Measurements from ENCODE around the gene MAGED4. TPM values are rescaled to one million over a fixed set of nuclear protein-coding genes. Genes with fewer than 3 reads are reported as not detected.
"Not testable (repeated sequence)": the region's sequence is repeated elsewhere in the genome, so short reads cannot be mapped to it uniquely, and the experiment has no call there.

MAGED4 gene
- total RNA-seq (1 to 10 TPM in 5 of 7 donors, under 1 TPM in 1, not detected in 1; 0.84 to 4.5 (median 2.3) TPM), polyA plus RNA-seq (1 to 10 TPM in 2 of 3 donors, under 1 TPM in 1; 0.61 to 1.9 (median 1.6) TPM)
- long read RNA-seq, donor 1, partial matches to known transcripts, result 10 of 10 reads
- long read RNA-seq, donor 1, other reads (novel, unspliced or antisense), result 0 of 10 reads
- long read RNA-seq, donor 2, partial matches to known transcripts, result 0 of 2 reads
- long read RNA-seq, donor 2, other reads (novel, unspliced or antisense), result 0 of 2 reads

GRCh38 chrX:52184440-52185077, at the start of gene MAGED4:
MAGED4 (plus strand) TSS chrX:52184888; CDS start chrX:52185923, 1,035 bp downstream.
- WGBS, 5 donors, result no CpG with 5 or more reads among the region's 40 CpGs

GRCh38 chrX:52138830-52139544, 45.7 kb upstream of the MAGED4 start:
- H3K4me1 ChIP-seq, result no peaks in the 10 kb centered on the region
- DNase-seq, result no peak
- TF ChIP-seq POLR2A (IDR thresholded peaks at IDR 0.05), result no peak
- no peak for TF ChIP-seq POLR2AphosphoS5 (IDR thresholded peaks at IDR 0.05)
- TF ChIP-seq CTCF (IDR thresholded peaks at IDR 0.05 in 8 of 11, conservative IDR thresholded peaks at IDR 0.05 in 3 of 11), result no peak
- no peak overlapping the region for H3K4me3 ChIP-seq
- H3K36me3 ChIP-seq, result no peaks in the 10 kb centered on the region
- no peaks in the 10 kb centered on the region for H3K9me3 ChIP-seq
- H3K27ac ChIP-seq, result no peak overlapping the region
- no peaks in the 10 kb centered on the region for H3K27me3 ChIP-seq (replicated peaks in 1 of 7)
- intact Hi-C loops (cut with DNase I; ENCODE audit: low total_unique reads), result no loop called here
- 40 to 100% (median 96%) methylated on average over 1 to 2 of the region's 2 CpGs for WGBS, 5 donors

More at GRCh38 chrX:52184440-52185077, at the start of gene MAGED4:
- H3K36me3 ChIP-seq; intact Hi-C loops (cut with DNase I; ENCODE audit: low total_unique reads); H3K27ac ChIP-seq; H3K9me3 ChIP-seq; H3K27me3 ChIP-seq (replicated peaks in 1 of 7); H3K4me1 ChIP-seq; DNase-seq; H3K4me3 ChIP-seq: not testable (repeated sequence)

- H3K36me3 ChIP-seq, result no peaks in the 10 kb centered on the region
- no peaks in the 10 kb centered on the region for H3K9me3 ChIP-seq
- H3K27ac ChIP-seq, result no peak overlapping the region
- TF ChIP-seq POLR2AphosphoS5 (IDR thresholded peaks at IDR 0.05) (no peak), CTCF (IDR thresholded peaks at IDR 0.05 in 8 of 11, conservative IDR thresholded peaks at IDR 0.05 in 3 of 11) (no peak)
- H3K4me1 ChIP-seq, result no peaks in the 10 kb centered on the region
- DNase-seq, result no peak
- H3K27me3 ChIP-seq (replicated peaks in 1 of 7), result no peaks in the 10 kb centered on the region
- no peak overlapping the region for H3K4me3 ChIP-seq
- intact Hi-C loops (cut with DNase I; ENCODE audit: low total_unique reads), result no loop called here
Measured at GRCh38 chrX:52139545-52139895, 45.2 kb upstream of the MAGED4 start.

GRCh38 chrX:52140020-52140419, 44.7 kb upstream of the MAGED4 start:
- intact Hi-C loops (cut with DNase I; ENCODE audit: low total_unique reads), result no loop called here
- WGBS, 5 donors, result 43 to 92% (median 67%) methylated on average over 1 of the region's 1 CpG
- Histone ChIP-seq H3K27ac (no peak overlapping the region), H3K36me3 (no peaks in the 10 kb centered on the region), H3K27me3 (replicated peaks in 1 of 7) (no peaks in the 10 kb centered on the region), H3K4me3 (no peak overlapping the region), H3K4me1 (no peaks in the 10 kb centered on the region), H3K9me3 (no peaks in the 10 kb centered on the region)
- no peak for TF ChIP-seq POLR2AphosphoS5 (IDR thresholded peaks at IDR 0.05)
- DNase-seq, result no peak

GRCh38 chrX:52150667-52151066, 34.0 kb upstream of the MAGED4 start:
- 66 to 97% (median 92%) methylated on average over 8 to 10 of the region's 10 CpGs for WGBS, 5 donors
- H3K36me3 ChIP-seq; H3K4me1 ChIP-seq; H3K4me3 ChIP-seq; H3K27ac ChIP-seq; H3K9me3 ChIP-seq; H3K27me3 ChIP-seq (replicated peaks in 1 of 7); DNase-seq; intact Hi-C loops (cut with DNase I; ENCODE audit: low total_unique reads): not testable (repeated sequence)

- H3K27ac ChIP-seq; DNase-seq; intact Hi-C loops (cut with DNase I; ENCODE audit: low total_unique reads); H3K4me1 ChIP-seq; H3K36me3 ChIP-seq; H3K9me3 ChIP-seq; H3K4me3 ChIP-seq: not testable (repeated sequence)
- peaks cover 0 to 11% (median 0%) of the 10 kb centered on the region in 7 donors for H3K27me3 ChIP-seq (replicated peaks in 1 of 7)
- WGBS, 5 donors, result 63 to 88% (median 82%) methylated on average over 5 to 8 of the region's 8 CpGs
Measured at GRCh38 chrX:52160140-52160539, 24.5 kb upstream of the MAGED4 start.
